SHP77 treated with DMSO at 0.1 percent for 48 hours (cell line): ENCODE results near the gene PSMA8.
"Not testable (repeated sequence)": the region's sequence is repeated elsewhere in the genome, so short reads cannot be mapped to it uniquely, and the experiment has no call there.

Experiments used
- DNase-seq: peaks from one replicate; lab custom pipeline; 2025; lab: John Stamatoyannopoulos, UW

The PSMA8 gene

DNA sequence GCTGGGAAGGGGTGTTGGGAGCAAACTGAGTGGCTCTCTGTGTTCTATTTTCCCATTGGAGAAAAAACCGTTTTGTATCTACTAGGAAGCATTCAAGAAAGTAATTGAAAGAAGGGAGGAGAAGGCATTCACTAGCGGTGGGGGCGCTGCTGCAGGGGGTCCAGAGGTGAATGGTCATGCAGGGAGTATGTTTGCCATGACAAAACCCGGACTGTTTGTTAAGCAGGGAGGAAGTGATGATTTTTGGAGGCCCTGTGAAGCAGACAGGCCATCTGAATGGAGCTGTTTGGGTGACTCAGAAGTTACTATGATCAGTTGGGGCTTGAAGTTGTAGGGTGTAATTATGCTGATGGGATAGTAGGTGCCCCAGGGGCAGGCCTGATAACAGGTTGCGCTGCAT lies 99.5 kb downstream of the PSMA8 start:
- no peak for DNase-seq

GRCh38 chr18:26237363-26237762 lies 103.7 kb downstream of the PSMA8 start:
- not testable (repeated sequence) for DNase-seq

- DNase-seq = not testable (repeated sequence)
These were observed 105.0 kb downstream of the PSMA8 start for GRCh38 chr18:26238718-26239117.

- DNase-seq = not testable (repeated sequence)
These were observed 108.7 kb downstream of the PSMA8 start for GRCh38 chr18:26242392-26242791.
